Gastroesophageal sphincter (tissue), 4 donors: ENCODE measurements around the gene SYNGR2. TPM values are rescaled to one million over a fixed set of nuclear protein-coding genes. Genes with fewer than 3 reads are reported as not detected.

ENCODE experiments used
- ATAC-seq: fragments of 150-250 bp; one replicate; pipeline ENCODE4 v1.9.1; 2016; ENCODE audit warnings: mild to moderate bottlenecking, moderate library complexity
- H3K27ac ChIP-seq, 4 donors: fragments of 200-600 bp; sonication (generic) in 3 of 4; 1 replicate in 3 of 4; 2 replicates in 1 of 4; pipeline ENCODE4 v1.5.1; 2016 to 2019
- H3K27me3 ChIP-seq: fragments of 200-600 bp; sonication (generic); one replicate; pipeline ENCODE4 v1.5.1; 2019
- H3K36me3 ChIP-seq, 2 donors: fragments of 200-600 bp; sonication (generic); one replicate each; pipeline ENCODE4 v1.5.1; 2019; ENCODE audit warnings: control low read depth in 1 of 2
- H3K4me1 ChIP-seq, 3 donors: fragments of 200-600 bp; sonication (generic); 1 replicate in 2 of 3; 2 replicates in 1 of 3; pipeline ENCODE4 v1.5.1; 2016 to 2019; ENCODE audit warnings: control low read depth in 2 of 3
- H3K4me3 ChIP-seq, 2 donors: fragments of 200-600 bp; sonication (generic); one replicate each; pipeline ENCODE4 v1.5.1; 2019; ENCODE audit warnings: mild to moderate bottlenecking in 1 of 2, moderate library complexity in 1 of 2
- H3K9me3 ChIP-seq, 3 donors: fragments of 200-600 bp; sonication (generic); one replicate each; pipeline ENCODE4 v1.5.1; 2017 to 2019; ENCODE audit warnings: control low read depth in 2 of 3
- CTCF ChIP-seq, 4 experiments: fragments of 200-600 bp in 2 of 4; fragments of 450-650 bp in 2 of 4; sonication (generic) in 1 of 4; IDR thresholded peaks; one replicate each; pipeline ENCODE4 v1.5.1; 2017 to 2019; ENCODE audit warnings: antibody characterized with exemption in 4 of 4, mild to moderate bottlenecking in 2 of 4, moderate library complexity in 2 of 4
- EP300 ChIP-seq: sonication (generic); formaldehyde crosslinking; IDR thresholded peaks from one replicate; pipeline ENCODE4 v1.6.1; 2017; ENCODE audit warnings: antibody characterized with exemption, mild to moderate bottlenecking
- POLR2A ChIP-seq, 2 donors: fragments of 450-650 bp; IDR thresholded peaks; one replicate each; pipeline ENCODE4 v1.6.1; 2017; ENCODE audit warnings: antibody characterized with exemption in 2 of 2, mild to moderate bottlenecking in 2 of 2, moderate library complexity in 1 of 2
- POLR2AphosphoS5 ChIP-seq: sonication (generic); formaldehyde crosslinking; IDR thresholded peaks from one replicate; pipeline ENCODE4 v1.6.1; 2017; ENCODE audit warnings: antibody characterized with exemption
- WGBS, 2 donors: methylation state at CpG; one replicate each; pipeline ENCODE4 v1.1.5; 2018; ENCODE audit warnings: low coverage in 1 of 2; 5-methylcytosine and 5-hydroxymethylcytosine counted together
- total RNA-seq, 4 donors: library from RNA; depleted of rRNA; stranded (reverse); fragments of >200 nt; gene quantifications; one replicate each; pipeline ENCODE4 v1.1.0, GENCODE V29; 2016

The SYNGR2 gene
- total RNA-seq, 4 donors from 2014 or later = 49.9 to 151 (median 81.2) TPM

GRCh38 chr17:78202666-78203065, 34.3 kb downstream of the SYNGR2 start:
- H3K9me3 ChIP-seq = no peaks in the 10 kb centered on the region
- WGBS, 2 donors = 93% methylated on average over 3 of the region's 8 CpGs; no CpG with 5 or more reads in 1 of the 2 donors
- ATAC-seq = no peak
- peaks cover 0 to 86% of the 10 kb centered on the region in 2 donors for H3K36me3 ChIP-seq
- no peaks in the 10 kb centered on the region for H3K27me3 ChIP-seq
- no peak for TF ChIP-seq POLR2AphosphoS5
- TF ChIP-seq POLR2A (IDR thresholded peaks at IDR 0.05) = no peak
- no peak for TF ChIP-seq CTCF (IDR thresholded peaks at IDR 0.05)
- TF ChIP-seq EP300 = no peak
- H3K4me1 ChIP-seq = no peaks in the 10 kb centered on the region
- no peak overlapping the region for H3K27ac ChIP-seq
- H3K4me3 ChIP-seq = no peak overlapping the region

- Histone ChIP-seq H3K27ac (no peak overlapping the region), H3K4me1 (no peaks in the 10 kb centered on the region), H3K36me3 (peaks cover 0 to 74% of the 10 kb centered on the region in 2 donors), H3K9me3 (no peaks in the 10 kb centered on the region), H3K27me3 (no peaks in the 10 kb centered on the region), H3K4me3 (no peak overlapping the region)
- WGBS, 2 donors = 81% methylated on average over 9 of the region's 22 CpGs; no CpG with 5 or more reads in 1 of the 2 donors
- no peak for ATAC-seq
- TF ChIP-seq POLR2AphosphoS5 (no peak), CTCF (IDR thresholded peaks at IDR 0.05) (no peak), EP300 (no peak), POLR2A (IDR thresholded peaks at IDR 0.05) (no peak)
Measured at GRCh38 chr17:78204387-78205123, 36.2 kb downstream of the SYNGR2 start.

- H3K27ac ChIP-seq = no peak overlapping the region
- H3K36me3 ChIP-seq = peaks cover 0 to 69% of the 10 kb centered on the region in 2 donors
- WGBS, 2 donors = 79 to 86% methylated on average over 2 to 9 of the region's 17 CpGs
- no peaks in the 10 kb centered on the region for H3K27me3 ChIP-seq
- no peaks in the 10 kb centered on the region for H3K9me3 ChIP-seq
- no peak for ATAC-seq
- no peaks in the 10 kb centered on the region for H3K4me1 ChIP-seq
- TF ChIP-seq CTCF (IDR thresholded peaks at IDR 0.05) (no peak), POLR2AphosphoS5 (no peak), POLR2A (IDR thresholded peaks at IDR 0.05) (no peak), EP300 (no peak)
- H3K4me3 ChIP-seq = no peak overlapping the region
Measured at GRCh38 chr17:78205124-78205775, 36.9 kb downstream of the SYNGR2 start.

GRCh38 chr17:78206298-78206697, 37.9 kb downstream of the SYNGR2 start:
- WGBS, 2 donors = 66 to 83% methylated on average over 7 of the region's 7 CpGs
- Histone ChIP-seq H3K9me3 (no peaks in the 10 kb centered on the region), H3K4me3 (no peak overlapping the region), H3K4me1 (no peaks in the 10 kb centered on the region), H3K27me3 (no peaks in the 10 kb centered on the region), H3K27ac (no peak overlapping the region), H3K36me3 (peaks cover 0 to 61% of the 10 kb centered on the region in 2 donors)
- ATAC-seq = no peak
- TF ChIP-seq CTCF (IDR thresholded peaks at IDR 0.05) = no peak
- no peak for TF ChIP-seq POLR2A (IDR thresholded peaks at IDR 0.05)
- TF ChIP-seq EP300 = no peak
- no peak for TF ChIP-seq POLR2AphosphoS5
